Neural progenitor cell (in vitro differentiated cells): ENCODE data around the gene RETREG3. TPM values are rescaled to one million over a fixed set of nuclear protein-coding genes. Genes with fewer than 3 reads are reported as not detected.

Source experiments
- DNase-seq: peaks from one replicate; pipeline ENCODE4 v3.0.0-alpha.2; 2016; ENCODE audit warnings: low spot score
- H2AFZ ChIP-seq: fragments of 200-600 bp; sonication (generic); replicated peaks from 2 replicates; pipeline ENCODE4 v1.6.1; 2016; ENCODE audit warnings: antibody characterized with exemption
- H3F3A ChIP-seq: fragments of 200-600 bp; sonication (generic); 2 replicates; pipeline ENCODE4 v1.6.1; 2016; ENCODE audit warnings: antibody characterized with exemption, low read depth
- H3K27ac ChIP-seq: fragments of 200-600 bp; sonication (generic); 2 replicates; pipeline ENCODE4 v1.5.1; 2016; ENCODE audit warnings: mild to moderate bottlenecking
- H3K27me3 ChIP-seq: fragments of 200-600 bp; sonication (generic); 2 replicates; pipeline ENCODE4 v1.6.1; 2016; ENCODE audit warnings: mild to moderate bottlenecking, moderate library complexity
- H3K36me3 ChIP-seq: fragments of 200-600 bp; sonication (generic); 2 replicates; pipeline ENCODE4 v1.5.1; 2016
- H3K4me1 ChIP-seq: fragments of 200-600 bp; sonication (generic); 2 replicates; pipeline ENCODE4 v1.6.1; 2016; ENCODE audit warnings: mixed run types
- H3K4me2 ChIP-seq: fragments of 200-600 bp; sonication (generic); 2 replicates; pipeline ENCODE4 v1.6.1; 2016
- H3K4me3 ChIP-seq: fragments of 200-600 bp; sonication (generic); 2 replicates; pipeline ENCODE4 v1.5.1; 2016
- H3K79me2 ChIP-seq: fragments of 200-600 bp; sonication (generic); 2 replicates; pipeline ENCODE4 v1.6.1; 2016; ENCODE audit warnings: low read depth
- H3K9ac ChIP-seq: fragments of 200-600 bp; sonication (generic); 2 replicates; pipeline ENCODE4 v1.6.1; 2016
- H3K9me3 ChIP-seq: fragments of 200-600 bp; sonication (generic); 2 replicates; pipeline ENCODE4 v1.5.1; 2016; ENCODE audit warnings: low read depth
- H4K20me1 ChIP-seq: fragments of 200-600 bp; sonication (generic); 2 replicates; pipeline ENCODE4 v1.6.1; 2016; ENCODE audit warnings: low read depth
- H3K27ac Mint-ChIP-seq: 3 replicates; pipeline ENCODE4 v1.8.0; 2021; ENCODE audit warnings: mixed read lengths
- H3K27me3 Mint-ChIP-seq: 2 replicates; pipeline ENCODE4 v1.8.0; 2022; ENCODE audit warnings: low read depth, mild to moderate bottlenecking, inconsistent platforms, moderate library complexity, mixed read lengths; ENCODE audit not compliant: insufficient read depth
- H3K36me3 Mint-ChIP-seq: 3 replicates; pipeline ENCODE4 v1.8.0; 2021; ENCODE audit warnings: mixed read lengths
- H3K4me1 Mint-ChIP-seq: 3 replicates; pipeline ENCODE4 v1.8.0; 2021; ENCODE audit warnings: mixed read lengths
- H3K4me3 Mint-ChIP-seq: 3 replicates; pipeline ENCODE4 v1.8.0; 2021; ENCODE audit warnings: mild to moderate bottlenecking, moderate library complexity, mixed read lengths
- H3K9me3 Mint-ChIP-seq: 3 replicates; pipeline ENCODE4 v1.8.0; 2020; ENCODE audit warnings: mixed read lengths
- EZH2 ChIP-seq: fragments of 200-600 bp; sonication (generic); IDR thresholded peaks from 2 replicates; pipeline ENCODE4 v1.6.1; 2017; ENCODE audit warnings: antibody characterized with exemption, mild to moderate bottlenecking, moderate library complexity
- EZH2phosphoT487 ChIP-seq: fragments of 200-600 bp; sonication (generic); IDR thresholded peaks from 2 replicates; pipeline ENCODE4 v1.6.1; 2017; ENCODE audit warnings: antibody characterized with exemption
- total RNA-seq: library from RNA; depleted of rRNA; stranded (reverse); fragments of >200 nt; gene quantifications from 2 replicates; pipeline ENCODE4 v1.2.3, GENCODE V29; 2015; ENCODE audit warnings: low replicate concordance
- TF ChIP-seq, protein P1 (sequence below): fragments of 200-600 bp; sonication (generic); IDR thresholded peaks from 2 replicates; pipeline ENCODE4 v1.5.1; 2017; ENCODE audit warnings: antibody characterized with exemption, mild to moderate bottlenecking

RETREG3 gene
- total RNA-seq, 1 donor from 2014 or later: 23.6 TPM

GRCh38 chr17:42596386-42596785 is 12.8 kb downstream of the RETREG3 start:
- no peak for TF ChIP-seq EZH2phosphoT487
- TF ChIP-seq, protein P1, sequence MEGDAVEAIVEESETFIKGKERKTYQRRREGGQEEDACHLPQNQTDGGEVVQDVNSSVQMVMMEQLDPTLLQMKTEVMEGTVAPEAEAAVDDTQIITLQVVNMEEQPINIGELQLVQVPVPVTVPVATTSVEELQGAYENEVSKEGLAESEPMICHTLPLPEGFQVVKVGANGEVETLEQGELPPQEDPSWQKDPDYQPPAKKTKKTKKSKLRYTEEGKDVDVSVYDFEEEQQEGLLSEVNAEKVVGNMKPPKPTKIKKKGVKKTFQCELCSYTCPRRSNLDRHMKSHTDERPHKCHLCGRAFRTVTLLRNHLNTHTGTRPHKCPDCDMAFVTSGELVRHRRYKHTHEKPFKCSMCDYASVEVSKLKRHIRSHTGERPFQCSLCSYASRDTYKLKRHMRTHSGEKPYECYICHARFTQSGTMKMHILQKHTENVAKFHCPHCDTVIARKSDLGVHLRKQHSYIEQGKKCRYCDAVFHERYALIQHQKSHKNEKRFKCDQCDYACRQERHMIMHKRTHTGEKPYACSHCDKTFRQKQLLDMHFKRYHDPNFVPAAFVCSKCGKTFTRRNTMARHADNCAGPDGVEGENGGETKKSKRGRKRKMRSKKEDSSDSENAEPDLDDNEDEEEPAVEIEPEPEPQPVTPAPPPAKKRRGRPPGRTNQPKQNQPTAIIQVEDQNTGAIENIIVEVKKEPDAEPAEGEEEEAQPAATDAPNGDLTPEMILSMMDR: no peak
- no peak for TF ChIP-seq EZH2
- H3K4me1 ChIP-seq: no peaks in the 10 kb centered on the region
- H4K20me1 ChIP-seq: peaks cover 7% of the 10 kb centered on the region
- H3K27me3 ChIP-seq: no peaks in the 10 kb centered on the region
- H3K27ac ChIP-seq: no peak overlapping the region
- no peaks in the 10 kb centered on the region for H3K36me3 ChIP-seq
- H3K9ac ChIP-seq: no peak overlapping the region
- Mint-ChIP-seq H3K27me3 (peaks cover 2% of the 10 kb centered on the region), H3K9me3 (no peaks in the 10 kb centered on the region), H3K4me1 (no peaks in the 10 kb centered on the region), H3K36me3 (peaks cover 5% of the 10 kb centered on the region), H3K4me3 (no peak overlapping the region), H3K27ac (no peak overlapping the region)
- H3F3A ChIP-seq: no peaks in the 10 kb centered on the region
- DNase-seq: no peak
- no peak overlapping the region for H3K4me3 ChIP-seq
- no peak overlapping the region for H2AFZ ChIP-seq
- no peak overlapping the region for H3K4me2 ChIP-seq
- H3K79me2 ChIP-seq: peaks cover 35% of the 10 kb centered on the region
- H3K9me3 ChIP-seq: no peaks in the 10 kb centered on the region

DNA sequence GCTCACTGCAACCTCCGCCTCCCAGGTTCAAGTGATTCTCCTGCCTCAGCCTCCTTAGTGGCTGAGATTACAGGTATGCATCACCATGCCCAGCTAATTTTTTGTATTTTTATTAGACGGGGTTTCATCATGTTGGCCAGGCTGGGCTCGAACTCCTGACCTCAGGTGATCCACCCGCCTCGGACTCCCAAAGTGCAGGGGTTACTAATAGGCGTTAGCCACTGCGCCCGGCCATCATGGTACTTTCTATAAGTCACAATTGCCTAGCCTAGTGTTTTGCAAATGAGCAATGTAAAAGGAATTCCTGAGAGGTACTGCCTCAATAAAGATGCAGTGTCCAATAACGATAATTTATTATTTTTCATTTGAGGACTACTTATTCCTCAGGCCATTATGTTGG is 17.8 kb downstream of the RETREG3 start:
- H3K4me3 ChIP-seq: no peak overlapping the region
- no peaks in the 10 kb centered on the region for H3K9me3 ChIP-seq
- H3K36me3 Mint-ChIP-seq: peaks cover 10% of the 10 kb centered on the region
- no peak overlapping the region for H3K4me2 ChIP-seq
- no peaks in the 10 kb centered on the region for H4K20me1 ChIP-seq
- H3K27me3 Mint-ChIP-seq: no peaks in the 10 kb centered on the region
- TF ChIP-seq, protein P1: no peak
- no peak for TF ChIP-seq EZH2phosphoT487
- no peak for TF ChIP-seq EZH2
- no peak overlapping the region for H3K27ac ChIP-seq
- H3K9me3 Mint-ChIP-seq: no peaks in the 10 kb centered on the region
- H3K4me1 ChIP-seq: no peaks in the 10 kb centered on the region
- H3K27me3 ChIP-seq: no peaks in the 10 kb centered on the region
- DNase-seq: no peak
- H3K4me1 Mint-ChIP-seq: no peaks in the 10 kb centered on the region
- H2AFZ ChIP-seq: no peak overlapping the region
- H3K4me3 Mint-ChIP-seq: no peak overlapping the region
- H3K36me3 ChIP-seq: peaks cover 2% of the 10 kb centered on the region
- H3K79me2 ChIP-seq: peaks cover 6% of the 10 kb centered on the region
- no peak overlapping the region for H3K27ac Mint-ChIP-seq
- no peak overlapping the region for H3K9ac ChIP-seq
- H3F3A ChIP-seq: no peaks in the 10 kb centered on the region

DNA sequence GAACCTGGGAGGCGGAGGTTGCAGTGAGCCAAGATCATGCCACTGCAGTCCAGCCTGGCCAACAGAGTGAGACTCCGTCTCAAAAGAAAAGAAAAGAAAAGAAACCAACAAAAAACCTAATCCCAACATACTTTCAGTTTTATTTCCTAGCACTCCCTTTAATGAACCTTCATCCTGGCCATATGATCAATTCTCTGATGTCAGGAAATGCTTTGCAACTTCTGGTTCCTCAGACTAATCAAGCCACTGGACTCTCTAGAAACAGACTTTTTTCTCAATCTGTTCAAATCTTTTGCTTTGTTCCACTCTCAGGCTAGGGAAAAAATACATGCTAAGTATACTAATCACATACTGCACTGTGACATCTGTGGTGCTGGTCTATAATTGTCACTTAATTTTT is 18.3 kb downstream of the RETREG3 start:
- no peak for DNase-seq
- no peaks in the 10 kb centered on the region for H3K27me3 ChIP-seq
- H3K9me3 Mint-ChIP-seq: no peaks in the 10 kb centered on the region
- no peak overlapping the region for H3K4me3 Mint-ChIP-seq
- H3K36me3 ChIP-seq: peaks cover 2% of the 10 kb centered on the region
- no peaks in the 10 kb centered on the region for H4K20me1 ChIP-seq
- no peaks in the 10 kb centered on the region for H3K4me1 ChIP-seq
- no peak overlapping the region for H3K27ac Mint-ChIP-seq
- H3K36me3 Mint-ChIP-seq: peaks cover 10% of the 10 kb centered on the region
- H3K4me3 ChIP-seq: no peak overlapping the region
- H3K79me2 ChIP-seq: peaks cover 6% of the 10 kb centered on the region
- H3K27ac ChIP-seq: no peak overlapping the region
- H2AFZ ChIP-seq: no peak overlapping the region
- no peaks in the 10 kb centered on the region for H3K27me3 Mint-ChIP-seq
- TF ChIP-seq EZH2 (no peak), EZH2phosphoT487 (no peak)
- TF ChIP-seq, protein P1: no peak
- no peaks in the 10 kb centered on the region for H3F3A ChIP-seq
- H3K9ac ChIP-seq: no peak overlapping the region
- H3K9me3 ChIP-seq: no peaks in the 10 kb centered on the region
- no peak overlapping the region for H3K4me2 ChIP-seq
- no peaks in the 10 kb centered on the region for H3K4me1 Mint-ChIP-seq
